GM21423 (cell line): ENCODE results near the gene ZBTB18.

ENCODE experiments used
- ATAC-seq: cut with Tn5 transposase; IDR thresholded peaks from one replicate; pipeline ENCODE4 v1.9.1; 2021; ENCODE audit warnings: mild to moderate bottlenecking, moderate library complexity; ENCODE audit not compliant: unreplicated experiment

Gene ZBTB18

DNA sequence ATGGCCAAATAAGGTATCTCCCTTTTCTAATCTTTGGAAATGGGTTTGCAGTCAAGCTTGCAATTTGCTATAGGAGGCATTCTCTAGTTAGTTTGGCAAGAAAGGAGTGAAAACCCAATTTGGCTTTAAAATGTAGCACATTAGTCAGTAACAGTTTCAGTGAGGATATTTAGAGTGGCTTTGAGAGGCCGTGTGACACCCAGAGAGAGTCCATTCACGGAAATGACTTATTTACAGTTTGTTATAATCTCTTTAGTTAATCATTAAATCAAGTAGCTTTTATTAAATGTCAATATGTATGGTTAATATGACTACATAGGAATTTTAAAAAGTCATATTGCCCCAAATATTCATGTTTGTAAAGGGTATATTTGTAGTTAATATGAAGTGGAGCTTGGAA is 9.6 kb downstream of the ZBTB18 start:
- ATAC-seq = peak; percentile 47

DNA sequence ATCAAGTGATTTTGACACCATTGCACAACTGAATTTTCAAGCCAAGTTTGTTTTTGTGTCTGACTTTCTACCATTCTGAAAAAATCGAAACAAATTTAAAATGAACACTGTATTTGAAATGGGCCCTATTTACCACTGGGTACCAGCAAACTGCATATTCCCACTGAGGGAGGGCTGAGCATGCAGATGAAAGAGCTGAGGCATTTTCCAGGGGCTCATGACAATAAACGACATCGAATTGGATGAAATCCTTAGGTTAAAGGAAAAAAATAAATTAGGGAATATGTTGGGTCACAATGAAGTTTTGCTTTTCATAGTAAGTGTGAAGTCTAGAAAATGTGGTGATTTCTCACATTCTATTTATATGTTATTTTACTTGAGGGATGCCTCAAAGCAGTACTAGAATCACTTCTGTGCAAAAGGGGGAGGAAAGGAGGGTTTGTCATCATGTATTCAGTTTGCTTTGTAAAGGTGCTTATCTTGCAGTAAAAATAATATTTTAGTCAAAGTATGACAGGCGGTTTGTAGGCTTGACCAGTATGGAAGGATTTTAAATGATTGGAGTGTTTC is 11.2 kb downstream of the ZBTB18 start:
- ATAC-seq = no peak

DNA sequence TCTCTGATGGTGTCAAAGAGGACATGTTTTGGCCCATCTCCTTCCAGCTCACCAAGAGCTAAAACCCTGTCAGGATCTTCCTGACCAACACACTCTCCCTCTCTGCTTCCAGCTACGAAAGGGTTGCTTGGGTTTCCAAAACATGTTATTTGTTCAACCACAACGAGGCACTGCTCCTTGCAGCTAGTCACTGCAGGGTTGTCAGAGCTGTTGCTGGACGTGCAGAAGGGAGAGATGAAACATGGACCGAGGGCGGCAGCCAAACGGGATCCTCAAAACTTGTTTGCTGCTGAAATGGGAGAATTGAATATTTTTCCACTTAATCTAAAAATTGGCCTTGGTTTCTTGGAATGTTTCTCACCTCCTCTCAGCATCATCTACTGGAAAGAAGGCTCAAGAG is 12.4 kb downstream of the ZBTB18 start:
- no peak for ATAC-seq

DNA sequence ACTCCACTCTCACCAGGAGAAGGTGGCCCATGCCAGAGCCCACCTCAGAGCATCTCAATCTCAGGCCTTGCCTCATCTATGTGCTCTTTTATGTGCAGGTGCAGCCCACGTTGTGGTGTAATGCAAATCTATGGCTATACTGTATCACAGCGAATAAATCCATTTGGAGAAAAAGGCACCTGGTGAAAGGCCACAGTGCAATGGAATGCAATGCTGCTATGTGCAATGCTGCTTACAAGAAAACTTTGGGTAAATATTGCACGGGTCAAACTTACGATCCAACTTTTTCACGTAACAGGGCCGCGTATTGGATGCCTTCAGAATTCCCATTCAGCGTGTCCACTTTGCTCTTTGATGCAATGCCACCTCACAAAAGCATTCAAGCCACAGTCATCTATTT is 13.5 kb downstream of the ZBTB18 start:
- ATAC-seq = no peak

DNA sequence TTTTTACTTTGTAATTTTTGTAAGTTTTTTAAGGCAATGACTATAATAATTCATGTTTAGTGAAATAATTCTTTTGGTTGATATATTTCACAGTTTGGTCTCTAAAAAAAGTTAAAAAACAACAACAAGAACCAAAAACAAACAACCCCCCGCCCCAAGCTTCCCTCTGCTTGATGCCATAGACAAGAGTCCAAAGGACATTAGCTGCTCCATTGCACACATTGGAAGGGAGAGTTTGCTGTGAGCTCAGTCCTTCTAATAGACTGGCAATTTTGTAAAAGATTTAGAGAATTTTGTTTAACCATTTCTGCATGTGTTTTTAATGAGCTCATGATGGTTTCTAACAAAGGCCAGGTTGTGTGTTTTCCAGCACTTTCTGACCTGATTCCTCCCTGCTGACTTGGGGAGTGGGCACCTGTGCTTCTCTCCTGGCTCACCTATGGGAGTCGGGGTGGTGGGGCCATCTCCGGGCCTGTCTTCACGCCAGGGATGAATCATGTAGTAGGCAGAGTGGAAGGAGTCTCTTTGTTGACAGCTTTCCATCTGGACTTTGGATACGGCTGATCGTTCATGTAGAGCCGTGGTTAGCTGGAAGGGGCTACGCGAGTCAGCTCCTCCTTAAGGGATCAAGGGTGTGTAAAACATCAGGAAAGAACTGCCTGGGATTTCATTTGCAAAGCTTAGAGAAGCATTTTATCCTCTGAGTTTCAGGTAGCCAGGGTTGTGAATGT is 14.1 kb downstream of the ZBTB18 start:
- no peak for ATAC-seq

DNA sequence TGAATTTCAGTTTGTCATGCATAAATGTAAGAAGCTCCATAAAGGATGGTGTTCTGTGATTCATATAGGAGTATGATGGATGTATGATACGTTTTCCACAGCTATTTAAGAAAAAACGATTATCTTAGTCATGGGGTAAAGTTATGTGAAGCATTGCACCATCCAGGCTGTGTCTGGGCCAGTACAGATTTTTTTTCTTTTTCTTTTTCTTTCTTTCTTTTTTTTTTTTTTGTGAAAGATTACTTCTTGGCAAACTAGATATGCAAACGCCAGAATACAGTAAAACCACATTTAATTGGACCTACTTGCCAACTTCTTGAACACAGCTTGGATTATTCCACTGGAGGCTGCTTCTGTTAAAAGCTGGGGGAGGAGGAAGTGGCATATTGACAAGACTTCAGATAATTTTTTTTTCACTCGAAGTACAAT is 14.9 kb downstream of the ZBTB18 start:
- ATAC-seq = no peak

DNA sequence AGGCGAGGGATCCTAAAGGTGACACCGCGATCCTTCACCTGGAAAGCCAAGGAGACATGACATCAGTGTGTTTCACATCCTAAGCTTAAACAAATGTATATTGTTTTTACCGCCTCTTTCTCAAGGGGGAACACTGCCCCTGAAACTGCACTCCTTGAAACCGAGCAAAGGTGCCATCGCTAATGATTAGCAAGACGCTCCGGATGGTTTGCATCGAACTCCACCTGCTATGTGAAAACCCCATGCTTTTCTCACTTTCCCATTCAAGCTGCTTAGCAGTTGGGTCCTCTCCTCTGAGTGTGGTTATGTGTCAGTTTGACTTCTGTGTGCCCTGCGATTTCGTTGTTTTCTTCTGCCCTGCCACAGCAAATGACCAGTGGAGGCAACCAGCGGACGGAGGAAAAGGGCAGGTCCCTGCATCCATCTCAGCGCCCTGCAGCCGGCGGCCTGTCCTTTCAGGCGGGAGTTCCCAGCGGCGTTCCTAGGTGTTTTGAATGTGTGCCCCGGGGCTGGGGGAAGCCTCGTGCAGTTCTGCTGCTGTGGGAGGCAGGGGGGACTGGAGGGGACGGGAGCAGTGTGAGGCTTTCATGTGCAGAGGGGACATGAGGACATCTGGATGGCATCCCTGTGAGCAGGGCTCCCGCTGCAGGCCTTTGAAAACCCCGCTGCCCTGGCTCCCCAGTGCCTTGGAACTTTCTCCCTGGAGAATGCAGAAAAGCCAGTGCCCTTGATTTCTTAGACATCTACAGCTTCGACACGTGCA is 16.1 kb downstream of the ZBTB18 start:
- no peak for ATAC-seq

DNA sequence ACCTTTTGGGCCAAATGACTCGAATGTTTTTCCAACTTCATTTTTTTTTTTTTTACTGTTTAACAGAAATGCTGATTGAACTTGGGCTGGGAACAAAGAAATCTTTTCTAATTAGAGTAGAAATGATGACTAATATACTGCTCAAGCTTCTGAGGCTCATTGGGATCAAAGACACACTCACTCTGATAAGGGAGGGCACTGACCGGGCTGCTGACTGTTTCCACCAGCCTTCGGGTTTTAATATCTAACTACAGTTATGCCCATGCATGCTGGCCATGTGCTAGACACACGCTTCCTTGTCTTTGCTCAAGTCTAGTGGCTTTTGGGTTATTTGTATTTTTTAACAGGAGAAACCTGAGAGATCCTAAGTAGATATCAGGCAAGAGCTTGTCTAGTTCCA is 16.8 kb downstream of the ZBTB18 start:
- no peak for ATAC-seq

DNA sequence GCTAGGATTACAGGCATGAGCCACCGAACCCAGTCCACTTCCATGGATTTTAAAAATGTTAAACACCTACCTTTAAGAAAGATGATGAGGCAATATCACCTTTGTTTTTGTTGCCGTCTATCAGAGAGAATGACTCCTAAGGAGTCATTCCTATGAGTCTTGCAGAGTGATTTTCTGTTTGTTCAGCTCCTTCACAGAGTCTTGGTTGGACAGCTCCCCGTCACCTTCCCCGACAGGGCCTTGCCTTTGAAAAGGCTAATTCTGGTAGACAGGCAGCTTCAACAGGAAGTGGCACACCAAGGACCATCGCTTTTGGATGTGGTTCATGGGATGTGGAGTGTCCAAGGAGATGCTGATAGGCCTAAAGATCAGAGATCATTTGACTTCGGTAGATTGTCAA is 17.5 kb downstream of the ZBTB18 start:
- ATAC-seq = no peak

DNA sequence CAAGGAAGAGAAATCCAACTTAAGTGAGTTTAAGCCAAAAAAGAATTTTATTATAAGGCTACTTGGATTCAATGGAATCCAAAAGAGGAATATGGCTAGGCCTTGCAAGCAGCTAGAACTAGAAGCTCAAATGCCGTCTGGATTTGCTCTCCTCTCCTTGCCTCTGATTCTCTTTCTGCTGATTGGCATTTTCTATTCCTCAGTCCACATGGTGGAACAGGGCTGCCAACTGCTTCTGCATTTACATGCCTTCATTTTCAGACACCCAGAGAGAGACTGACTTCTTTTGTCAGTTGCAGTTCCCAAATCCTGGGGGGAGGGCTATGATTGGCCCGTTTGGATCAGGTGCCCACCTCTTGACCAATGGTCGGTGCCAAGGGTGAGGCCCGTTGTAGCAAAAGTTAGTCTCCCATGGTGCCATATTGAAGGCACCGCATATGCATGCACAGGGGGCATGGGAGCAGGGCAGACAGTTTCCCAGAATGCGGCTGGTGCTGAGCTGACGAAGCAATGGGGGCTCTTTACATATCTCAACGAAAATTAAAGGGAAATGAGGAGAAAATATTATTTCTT is 18.3 kb downstream of the ZBTB18 start:
- ATAC-seq = no peak

DNA sequence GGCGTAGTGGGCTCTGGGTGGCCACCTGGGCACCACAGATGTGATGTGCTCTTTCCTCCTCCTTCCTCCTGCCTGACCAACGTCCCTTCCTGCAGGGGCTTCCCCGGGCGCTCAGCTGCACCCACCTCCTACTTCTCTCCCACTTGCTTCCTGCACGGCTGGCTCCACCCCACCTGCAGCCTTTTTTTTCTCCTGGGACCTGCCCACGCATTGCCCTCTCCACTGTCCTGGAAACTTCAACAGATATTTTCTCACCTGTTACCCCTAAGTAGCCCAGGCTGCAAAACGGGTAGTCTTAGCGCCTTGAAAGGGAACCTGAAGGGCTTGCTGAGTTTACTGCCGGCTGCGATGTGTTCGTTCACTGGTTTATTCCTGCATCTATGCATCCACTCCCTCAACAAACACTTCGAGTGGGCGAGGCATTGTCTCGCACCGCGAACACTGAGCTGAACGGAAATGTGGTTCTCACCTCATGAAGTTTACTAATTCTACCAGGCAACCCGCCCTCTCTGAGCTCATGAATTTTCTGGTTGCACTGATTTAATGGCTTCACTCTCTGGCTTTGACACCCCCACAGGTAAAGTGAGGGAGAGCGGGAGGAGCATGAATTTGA is 23.6 kb downstream of the ZBTB18 start:
- ATAC-seq = peak; percentile 52

DNA sequence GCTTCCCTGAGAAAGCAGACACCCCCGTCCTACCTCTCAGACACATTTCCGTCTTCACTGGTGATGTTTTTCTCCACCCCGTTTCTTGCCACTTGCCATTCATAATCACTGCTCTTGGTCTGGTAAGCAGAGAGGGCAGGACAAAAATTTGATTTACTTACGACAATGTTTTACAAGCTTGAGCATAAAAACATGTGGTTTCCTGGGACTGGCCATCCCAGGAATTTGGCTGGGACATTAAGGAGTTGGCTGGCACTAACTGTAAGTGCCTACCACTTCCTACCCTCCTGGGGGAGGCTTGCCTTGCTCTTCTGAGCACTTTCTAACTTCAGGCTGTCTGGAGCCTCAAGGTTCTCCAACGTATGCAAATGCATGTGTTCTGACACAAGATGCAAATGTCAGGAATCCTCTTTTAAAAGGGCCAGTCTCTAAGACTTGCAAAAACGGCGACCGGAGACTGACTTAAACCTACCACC is 24.2 kb downstream of the ZBTB18 start:
- ATAC-seq = no peak

DNA sequence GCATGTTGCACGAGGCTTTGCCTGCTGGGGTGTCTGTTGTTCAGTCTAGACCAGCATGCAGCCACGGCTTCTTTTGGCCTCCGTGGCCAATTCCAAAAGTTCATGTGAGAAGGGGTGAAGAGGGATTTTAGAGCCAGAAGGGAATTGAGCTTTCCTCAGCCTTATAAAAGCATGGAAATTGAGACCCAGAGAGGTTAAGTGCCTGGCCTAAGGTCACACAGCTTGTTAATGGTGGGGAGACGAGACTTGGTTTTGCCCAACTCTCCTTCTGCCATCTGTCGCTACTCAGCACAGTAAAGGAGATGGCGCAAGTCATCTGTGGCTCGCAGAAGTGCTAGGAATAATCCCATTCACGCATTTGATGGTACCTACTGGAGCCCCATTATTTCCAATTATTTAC is 25.7 kb downstream of the ZBTB18 start:
- no peak for ATAC-seq

DNA sequence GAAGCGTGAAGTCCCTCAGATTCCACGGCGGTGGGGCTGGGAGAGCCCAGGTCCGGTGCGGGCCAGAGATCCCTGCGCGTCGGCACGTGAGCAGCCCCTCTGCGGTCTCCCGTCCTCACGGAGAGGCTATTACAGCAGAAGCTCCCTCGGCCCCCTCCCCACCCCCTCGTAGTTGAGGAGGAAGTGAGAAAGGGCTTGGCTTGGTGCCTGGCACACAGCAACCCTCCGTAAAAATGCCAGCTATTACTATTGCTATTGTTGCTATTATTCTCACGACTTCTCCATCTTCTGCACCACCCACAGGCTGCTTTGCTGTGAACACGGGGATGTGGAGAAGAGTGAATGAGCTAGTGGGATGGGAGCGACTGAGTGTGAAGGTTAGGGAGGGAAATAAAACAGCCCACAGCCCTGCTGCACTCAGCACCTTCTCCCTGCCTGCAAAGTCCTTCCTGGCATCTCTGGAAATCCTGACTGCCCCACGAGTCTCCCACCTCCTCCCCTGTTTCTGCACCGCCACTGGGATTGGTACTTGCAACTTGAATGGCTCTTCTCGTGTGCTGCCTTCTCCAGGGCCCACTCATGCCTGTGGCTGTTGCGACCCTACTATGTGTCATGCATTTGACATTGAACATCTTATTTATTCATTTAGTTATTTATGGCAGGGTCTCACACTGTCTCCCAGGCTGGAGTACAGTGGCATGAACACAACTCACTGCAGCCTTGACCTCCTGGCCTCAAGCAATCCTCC is 26.6 kb downstream of the ZBTB18 start:
- peak; percentile 47 for ATAC-seq

DNA sequence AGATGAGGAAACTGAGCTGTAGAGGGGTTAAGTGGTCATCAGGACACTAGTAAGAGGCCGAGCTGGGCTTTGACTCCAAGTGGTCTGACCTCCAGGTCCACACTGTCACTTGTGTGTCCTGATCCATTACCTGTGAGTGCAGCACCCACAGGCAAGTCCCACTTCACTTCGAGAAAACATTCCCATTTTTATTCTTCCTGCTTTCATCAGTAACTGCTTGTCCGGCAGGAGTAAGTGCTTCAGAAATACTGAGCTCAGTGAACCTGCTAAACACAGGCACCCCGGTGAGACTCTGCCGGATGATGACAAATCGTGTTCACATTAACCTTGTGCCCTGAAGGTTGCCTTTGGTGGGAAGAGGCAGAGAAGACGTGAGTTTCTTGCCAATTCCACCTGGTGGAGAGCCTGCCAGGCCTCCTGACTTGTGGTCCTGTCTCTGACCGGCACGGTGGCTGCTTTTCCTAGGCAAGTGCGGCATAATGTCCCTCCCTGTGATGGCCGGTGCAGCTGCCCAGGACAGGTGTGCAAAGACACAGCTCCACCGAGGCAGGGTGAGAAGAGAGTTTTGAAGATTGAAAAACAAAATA is 29.4 kb downstream of the ZBTB18 start:
- no peak for ATAC-seq

DNA sequence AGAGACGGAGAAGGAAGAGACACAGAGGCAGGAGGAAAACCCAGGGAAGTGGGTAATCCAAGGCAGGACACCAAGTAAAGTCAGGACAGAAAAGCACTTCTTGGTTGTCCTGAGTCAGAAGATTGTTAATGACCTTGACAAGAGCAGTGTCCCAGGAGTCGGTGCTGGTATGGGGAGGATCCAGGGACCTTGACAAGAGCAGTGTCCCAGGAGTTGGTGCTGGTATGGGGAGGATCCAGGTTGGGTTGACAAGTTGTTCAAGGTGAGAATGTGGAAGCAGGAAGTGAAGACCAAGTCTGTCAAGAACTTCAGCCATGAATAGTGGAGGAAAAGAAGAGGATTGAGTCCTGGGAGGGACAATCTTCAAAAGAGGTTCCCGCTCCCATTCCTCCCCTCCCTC is 31.9 kb downstream of the ZBTB18 start:
- ATAC-seq = no peak

DNA sequence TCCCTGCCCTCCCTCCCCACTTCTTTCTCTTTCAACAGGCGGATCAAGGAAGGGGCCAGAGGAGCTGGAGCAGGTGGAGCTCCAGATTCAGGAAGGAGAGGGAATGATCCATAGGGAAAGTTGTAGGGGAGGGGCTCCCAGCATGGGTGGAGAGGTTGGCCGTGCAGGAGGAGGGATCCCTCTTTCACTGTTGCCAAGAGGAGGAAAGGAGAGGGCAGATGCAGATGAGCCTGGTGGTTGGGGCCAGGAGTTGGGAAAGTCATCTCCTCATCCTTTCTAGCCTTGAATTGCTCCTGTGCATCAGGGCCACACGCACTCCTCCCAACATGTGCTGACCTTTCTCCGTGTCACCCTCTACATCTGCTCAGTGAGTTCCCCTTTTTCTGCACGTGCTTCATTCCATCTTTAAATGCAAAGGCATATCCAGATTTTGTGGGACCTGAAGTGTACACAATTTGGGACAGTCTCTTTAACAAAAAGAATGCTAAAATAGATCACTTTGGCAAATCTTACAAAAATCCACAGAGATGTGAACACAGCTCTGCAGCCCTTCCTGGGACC is 32.4 kb downstream of the ZBTB18 start:
- no peak for ATAC-seq

DNA sequence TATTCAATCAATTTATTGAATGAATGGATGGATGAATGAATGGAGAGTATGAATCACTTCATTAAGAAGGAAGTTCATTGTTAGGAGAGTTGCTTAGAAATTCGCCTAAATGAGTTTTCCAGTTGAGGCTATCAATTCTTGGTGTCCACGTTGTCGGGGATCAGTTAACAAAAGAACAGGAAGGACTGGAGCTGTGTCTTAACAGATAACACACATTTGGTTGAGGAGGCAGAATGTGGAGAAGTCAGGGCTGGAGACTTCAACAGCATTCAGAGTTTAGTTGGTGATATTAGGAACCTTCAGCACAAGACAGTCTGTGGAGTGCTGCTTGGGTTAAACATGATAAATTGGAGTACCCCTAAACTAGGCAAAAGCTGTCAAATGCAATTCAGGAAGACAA is 33.7 kb downstream of the ZBTB18 start:
- ATAC-seq = no peak

DNA sequence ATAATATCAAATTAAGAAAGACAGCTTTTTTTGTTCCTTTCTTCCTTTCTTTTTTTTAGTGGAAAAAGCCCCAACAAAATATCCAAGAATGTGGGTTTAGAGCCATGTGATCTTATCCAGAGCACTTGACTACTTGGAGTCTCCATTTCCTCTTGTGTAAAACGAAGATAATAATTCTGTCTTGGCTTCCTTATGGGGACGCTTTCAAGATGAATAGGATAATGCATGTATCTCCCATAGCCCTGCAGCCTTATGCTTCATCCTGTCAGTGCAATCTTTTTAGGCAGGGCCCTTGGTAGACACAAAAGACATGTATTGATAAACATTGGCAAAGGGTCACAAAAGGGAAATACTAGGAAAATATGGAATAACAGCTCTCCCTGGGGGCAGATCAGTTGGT is 34.8 kb downstream of the ZBTB18 start:
- ATAC-seq = no peak

DNA sequence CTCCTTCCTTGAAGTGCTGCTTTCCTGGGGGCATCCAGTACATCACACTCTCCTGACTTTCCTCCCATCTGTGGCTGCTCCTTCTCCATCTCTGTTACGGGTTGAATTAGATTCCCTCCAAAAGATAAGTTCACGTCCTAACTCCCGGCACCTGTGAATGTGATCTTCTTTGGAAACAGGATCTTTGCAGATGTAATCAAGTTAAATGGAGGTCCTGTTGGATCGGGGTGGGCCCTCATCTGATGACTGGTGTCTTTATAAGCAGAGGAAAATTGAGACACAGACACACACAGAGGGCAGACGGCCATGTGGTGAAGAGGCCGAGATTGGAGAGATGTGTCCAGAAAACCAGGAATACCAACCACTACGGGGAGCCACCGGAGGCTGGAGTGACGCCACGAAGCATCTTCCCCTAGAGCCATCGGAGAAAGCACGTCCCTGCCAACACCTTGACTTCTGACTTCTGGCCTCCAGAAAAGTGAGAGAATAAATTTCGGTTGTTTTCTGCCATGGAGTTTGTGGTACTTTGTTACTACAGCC is 36.0 kb downstream of the ZBTB18 start:
- ATAC-seq = no peak
